ENCODE results near the gene SLC39A7.

GRCh38 chr6:33164665-33165373 is 35.8 kb upstream of the SLC39A7 start:
- no peak for TF ChIP-seq POLR2A (IDR thresholded peaks at IDR 0.05)
- TF ChIP-seq CTCF (IDR thresholded peaks at IDR 0.05): no peak
- no peak for TF ChIP-seq EP300 (IDR thresholded peaks at IDR 0.05)

Data from upper lobe of left lung (tissue), 4 donors.